Cerebellar cortex (tissue), 1 donor: ENCODE results near the gene RETREG1.
"Not testable (repeated sequence)": the region's sequence is repeated elsewhere in the genome, so short reads cannot be mapped to it uniquely, and the experiment has no call there.

Experiments used
- DNase-seq: peaks from one replicate; pipeline ENCODE4 v3.0.0-alpha.2; 2015; ENCODE audit warnings: low spot score

RETREG1 gene

GRCh38 chr5:16617274-16617968 is 624 bp upstream of the RETREG1 start:
- peak; percentile 41 for DNase-seq

- peak; percentile 61 for DNase-seq
Measured at GRCh38 chr5:16615741-16616535, 859 bp downstream of the RETREG1 start.

GRCh38 chr5:16612007-16612406 is 4.8 kb downstream of the RETREG1 start:
- no peak for DNase-seq

GRCh38 chr5:16610896-16611295 is 5.9 kb downstream of the RETREG1 start:
- DNase-seq = not testable (repeated sequence)

- no peak for DNase-seq
Measured at GRCh38 chr5:16609412-16609811, 7.4 kb downstream of the RETREG1 start.

- DNase-seq = no peak
Measured at GRCh38 chr5:16606628-16607027, 10.2 kb downstream of the RETREG1 start.

- DNase-seq = no peak
Measured at GRCh38 chr5:16603701-16604100, 13.1 kb downstream of the RETREG1 start.

- no peak for DNase-seq
Measured at GRCh38 chr5:16603295-16603694, 13.5 kb downstream of the RETREG1 start.

GRCh38 chr5:16602182-16602581 is 14.6 kb downstream of the RETREG1 start:
- no peak for DNase-seq

GRCh38 chr5:16600946-16601345 is 15.9 kb downstream of the RETREG1 start:
- no peak for DNase-seq

GRCh38 chr5:16600397-16600796 is 16.4 kb downstream of the RETREG1 start:
- DNase-seq = no peak

GRCh38 chr5:16597946-16598694 is 18.7 kb downstream of the RETREG1 start:
- DNase-seq = no peak

GRCh38 chr5:16596581-16596940 is 20.2 kb downstream of the RETREG1 start:
- DNase-seq = no peak

GRCh38 chr5:16595881-16596580 is 20.8 kb downstream of the RETREG1 start:
- DNase-seq = no peak

- no peak for DNase-seq
Measured at GRCh38 chr5:16593628-16594027, 23.2 kb downstream of the RETREG1 start.

GRCh38 chr5:16593013-16593412 is 23.8 kb downstream of the RETREG1 start:
- DNase-seq = no peak

GRCh38 chr5:16592255-16592654 is 24.5 kb downstream of the RETREG1 start:
- no peak for DNase-seq

- no peak for DNase-seq
Measured at GRCh38 chr5:16590685-16591084, 26.1 kb downstream of the RETREG1 start.

GRCh38 chr5:16589658-16590057 is 27.1 kb downstream of the RETREG1 start:
- no peak for DNase-seq

- DNase-seq = no peak
Measured at GRCh38 chr5:16588434-16589214, 28.2 kb downstream of the RETREG1 start.

GRCh38 chr5:16586556-16586955 is 30.2 kb downstream of the RETREG1 start:
- no peak for DNase-seq
